ENCODE measurements around the gene TMEM121.

TMEM121 gene

DNA sequence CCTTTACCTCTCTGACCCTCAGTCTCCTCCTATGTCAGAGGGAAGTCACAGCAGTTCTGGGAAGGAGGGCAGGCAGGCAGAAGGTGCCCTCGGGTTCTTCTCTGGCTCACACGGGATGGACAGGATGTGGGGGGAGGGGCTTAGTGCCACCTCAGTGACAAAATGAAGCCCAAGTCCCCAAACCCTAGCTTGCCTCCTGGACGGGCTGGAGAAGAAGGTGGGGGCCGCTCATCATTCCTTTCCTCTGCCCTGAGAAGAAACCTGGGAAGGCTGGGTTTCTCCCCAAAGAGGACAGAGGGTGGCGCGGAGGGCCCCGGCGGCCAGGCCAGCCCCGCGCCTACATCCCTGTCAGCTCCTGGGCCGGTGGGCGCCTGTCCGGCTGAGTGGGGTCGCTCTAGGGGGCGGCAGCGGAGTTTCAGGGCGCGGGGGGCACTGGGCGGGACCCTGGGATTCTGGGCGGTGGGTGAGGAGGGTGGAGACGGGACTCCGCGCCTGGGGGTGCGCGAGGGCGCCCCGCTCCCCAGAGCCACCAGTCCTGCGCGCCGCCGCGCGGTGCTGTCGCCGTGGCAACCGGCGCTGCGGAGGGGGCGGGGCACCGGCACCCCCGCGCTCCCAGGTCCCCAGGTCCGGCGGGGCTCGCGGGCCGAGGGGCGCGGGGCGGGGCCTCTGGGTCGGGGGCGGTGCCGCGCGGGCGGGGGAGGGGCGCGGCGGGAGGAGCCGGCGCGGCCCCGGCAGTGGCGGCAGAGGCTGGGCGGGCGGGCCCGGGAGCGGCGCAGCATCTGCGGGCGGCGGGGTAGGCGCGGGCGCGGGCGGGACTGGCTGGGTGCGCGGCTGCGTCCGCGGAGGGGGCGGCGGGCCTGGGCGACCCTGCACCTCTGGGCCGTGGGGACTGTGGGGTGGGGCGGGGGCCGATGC, at the start of gene TMEM121:
TMEM121 (plus strand) TSS at position 723 of the 915 bp plus-strand sequence. CDS start 2,252 bp downstream, outside the sequence.
- peak within 1 kb of the TSS; percentile 44 for H3K4me3 ChIP-seq (ENCODE audit: low read depth, low read length)
- TF ChIP-seq, protein P1, sequence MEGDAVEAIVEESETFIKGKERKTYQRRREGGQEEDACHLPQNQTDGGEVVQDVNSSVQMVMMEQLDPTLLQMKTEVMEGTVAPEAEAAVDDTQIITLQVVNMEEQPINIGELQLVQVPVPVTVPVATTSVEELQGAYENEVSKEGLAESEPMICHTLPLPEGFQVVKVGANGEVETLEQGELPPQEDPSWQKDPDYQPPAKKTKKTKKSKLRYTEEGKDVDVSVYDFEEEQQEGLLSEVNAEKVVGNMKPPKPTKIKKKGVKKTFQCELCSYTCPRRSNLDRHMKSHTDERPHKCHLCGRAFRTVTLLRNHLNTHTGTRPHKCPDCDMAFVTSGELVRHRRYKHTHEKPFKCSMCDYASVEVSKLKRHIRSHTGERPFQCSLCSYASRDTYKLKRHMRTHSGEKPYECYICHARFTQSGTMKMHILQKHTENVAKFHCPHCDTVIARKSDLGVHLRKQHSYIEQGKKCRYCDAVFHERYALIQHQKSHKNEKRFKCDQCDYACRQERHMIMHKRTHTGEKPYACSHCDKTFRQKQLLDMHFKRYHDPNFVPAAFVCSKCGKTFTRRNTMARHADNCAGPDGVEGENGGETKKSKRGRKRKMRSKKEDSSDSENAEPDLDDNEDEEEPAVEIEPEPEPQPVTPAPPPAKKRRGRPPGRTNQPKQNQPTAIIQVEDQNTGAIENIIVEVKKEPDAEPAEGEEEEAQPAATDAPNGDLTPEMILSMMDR (IDR thresholded peaks at IDR 0.05; ENCODE audit: low read depth, low read length, missing control alignments) = no peak
- H3K27me3 ChIP-seq (replicated peaks) = no peaks in the 10 kb centered on the region
- H3K27ac ChIP-seq = no peak within 1 kb of the TSS
- in situ Hi-C loops (cut with HindIII; ENCODE audit: low pct_ligation_motif_present, low sequenced_read_pairs) = no loop called here
- H3K36me3 ChIP-seq (replicated peaks) = no peaks in the 10 kb centered on the region
- DNase-seq = no peak

DNA sequence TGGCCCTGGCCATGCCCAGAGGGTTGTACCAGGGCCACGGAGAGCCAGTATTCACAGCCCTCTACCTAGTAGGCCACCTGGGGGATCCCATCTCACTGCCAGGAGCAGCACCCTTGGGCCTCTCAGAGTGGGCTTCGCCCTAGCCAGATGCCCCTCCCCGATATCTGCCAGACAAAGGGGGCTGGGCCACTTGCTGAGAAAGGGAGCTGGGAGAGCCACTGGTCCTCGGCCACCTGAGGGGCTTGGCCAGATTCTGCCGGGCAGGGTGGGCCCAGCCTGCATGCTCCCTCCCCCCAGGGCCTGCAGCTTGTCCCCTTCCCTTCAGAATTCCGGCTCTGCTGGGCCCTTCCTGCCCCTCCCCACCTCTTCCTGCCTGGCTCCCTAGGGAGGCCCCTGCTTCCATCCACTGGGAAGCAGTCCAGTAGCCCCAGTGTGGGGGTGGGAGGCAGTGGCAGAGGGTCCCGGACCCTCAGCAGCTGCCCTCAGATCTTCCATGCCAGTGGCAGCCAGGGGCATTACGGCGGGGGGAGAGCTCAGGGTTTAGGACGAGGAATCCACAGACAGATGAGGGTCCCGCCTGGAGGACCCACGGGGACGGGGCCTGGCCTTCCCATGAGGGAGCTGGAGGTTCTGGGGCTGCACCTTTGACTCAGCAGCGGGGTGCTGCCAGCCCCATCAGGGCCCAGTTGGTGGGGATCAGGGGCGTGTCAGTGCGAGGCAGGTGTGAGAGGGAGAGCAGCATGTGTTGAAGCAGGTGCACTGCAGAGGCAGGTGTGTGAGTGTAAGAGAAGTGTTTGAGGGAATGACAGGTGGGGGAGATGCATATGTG, 49.3 kb upstream of the TMEM121 start:
- DNase-seq = no peak
- H3K27me3 ChIP-seq (replicated peaks) = no peaks in the 10 kb centered on the region
- peak overlapping the region; percentile 67 for H3K4me3 ChIP-seq (ENCODE audit: low read depth, low read length)
- TF ChIP-seq, protein P1 (IDR thresholded peaks at IDR 0.05; ENCODE audit: low read depth, low read length, missing control alignments) = no peak
- in situ Hi-C loops (cut with HindIII; ENCODE audit: low pct_ligation_motif_present, low sequenced_read_pairs) = no loop called here
- no peaks in the 10 kb centered on the region for H3K36me3 ChIP-seq (replicated peaks)
- no peak overlapping the region for H3K27ac ChIP-seq

DNA sequence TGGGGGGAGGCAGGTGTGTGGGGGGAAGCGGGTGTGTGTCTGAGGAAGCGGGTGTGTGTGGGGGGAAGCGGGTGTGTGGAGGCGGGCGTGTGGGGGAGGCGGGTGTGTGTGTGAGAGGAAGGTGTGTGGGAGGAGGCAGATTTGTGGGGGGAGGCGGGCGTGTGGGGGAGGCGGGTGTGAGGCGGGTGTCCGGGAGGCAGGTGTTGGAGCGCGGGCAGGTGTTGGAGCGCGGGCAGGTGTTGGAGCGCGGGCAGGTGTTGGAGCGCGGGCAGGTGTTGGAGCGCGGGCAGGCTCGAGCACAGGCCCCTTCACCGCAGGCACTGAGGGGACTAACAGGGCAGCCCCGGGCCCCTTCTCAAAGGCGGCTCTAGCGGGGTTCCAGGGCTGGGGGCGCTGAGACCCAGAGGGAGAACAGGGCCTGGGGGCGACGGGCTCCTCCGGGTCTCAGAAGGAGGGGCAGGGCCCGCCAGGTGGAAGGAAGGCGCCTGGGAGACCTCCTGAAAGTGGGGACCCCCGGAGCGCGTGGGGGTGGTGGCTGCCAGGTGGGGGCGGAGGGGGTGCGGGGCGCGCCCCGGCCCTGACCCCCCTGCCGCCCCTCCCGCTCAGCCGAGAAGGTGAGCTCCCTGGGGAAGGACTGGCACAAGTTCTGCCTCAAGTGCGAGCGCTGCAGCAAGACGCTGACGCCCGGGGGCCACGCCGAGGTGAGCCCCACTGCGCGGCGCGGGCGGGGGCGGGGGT, 48.6 kb upstream of the TMEM121 start:
- no peaks in the 10 kb centered on the region for H3K27me3 ChIP-seq (replicated peaks)
- in situ Hi-C loops (cut with HindIII; ENCODE audit: low pct_ligation_motif_present, low sequenced_read_pairs) = no loop called here
- no peaks in the 10 kb centered on the region for H3K36me3 ChIP-seq (replicated peaks)
- DNase-seq = no peak
- H3K27ac ChIP-seq = no peak overlapping the region
- no peak overlapping the region for H3K4me3 ChIP-seq (ENCODE audit: low read depth, low read length)
- TF ChIP-seq, protein P1 (IDR thresholded peaks at IDR 0.05; ENCODE audit: low read depth, low read length, missing control alignments) = no peak

DNA sequence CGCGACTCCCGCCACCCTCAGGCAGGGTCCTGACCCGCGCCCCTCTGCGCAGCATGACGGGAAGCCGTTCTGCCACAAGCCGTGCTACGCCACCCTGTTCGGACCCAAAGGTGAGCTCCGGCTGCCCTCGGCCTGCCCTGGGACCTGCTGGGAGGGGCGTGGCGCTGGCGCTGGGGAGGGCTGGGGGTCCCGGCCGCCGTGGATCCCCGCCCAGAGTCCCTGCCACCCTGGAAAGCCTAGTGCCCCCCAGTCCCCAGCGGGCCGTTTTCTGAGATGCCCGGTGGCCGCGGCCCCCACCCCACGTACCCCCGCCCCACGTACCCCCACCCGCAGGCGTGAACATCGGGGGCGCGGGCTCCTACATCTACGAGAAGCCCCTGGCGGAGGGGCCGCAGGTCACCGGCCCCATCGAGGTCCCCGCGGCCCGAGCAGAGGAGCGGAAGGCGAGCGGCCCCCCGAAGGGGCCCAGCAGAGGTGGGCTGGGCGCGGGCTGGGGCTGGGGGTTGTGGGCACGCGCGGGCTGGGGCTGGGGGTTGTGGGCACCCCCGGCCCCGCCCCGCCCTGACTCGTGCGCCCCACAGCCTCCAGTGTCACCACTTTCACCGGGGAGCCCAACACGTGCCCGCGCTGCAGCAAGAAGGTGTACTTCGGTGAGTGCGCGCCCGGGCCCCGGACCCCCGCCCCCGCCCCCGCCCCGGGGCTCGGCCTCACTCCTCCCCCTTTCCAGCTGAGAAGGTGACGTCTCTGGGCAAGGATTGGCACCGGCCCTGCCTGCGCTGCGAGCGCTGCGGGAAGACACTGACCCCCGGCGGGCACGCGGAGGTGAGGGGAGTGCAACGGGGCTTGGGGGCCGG, 47.8 kb upstream of the TMEM121 start:
- in situ Hi-C loops (cut with HindIII; ENCODE audit: low pct_ligation_motif_present, low sequenced_read_pairs) = no loop called here
- Histone ChIP-seq H3K27me3 (replicated peaks) (no peaks in the 10 kb centered on the region), H3K36me3 (replicated peaks) (no peaks in the 10 kb centered on the region), H3K4me3 (ENCODE audit: low read depth, low read length) (no peak overlapping the region), H3K27ac (no peak overlapping the region)
- TF ChIP-seq, protein P1 (IDR thresholded peaks at IDR 0.05; ENCODE audit: low read depth, low read length, missing control alignments) = no peak
- DNase-seq = no peak
